Thoracic aorta endothelial cell (primary cell): Measurements from ENCODE around the gene DSEL. TPM values are rescaled to one million over a fixed set of nuclear protein-coding genes. Genes with fewer than 3 reads are reported as not detected.

Experiments used
- total RNA-seq: library from RNA; depleted of rRNA; stranded (reverse); fragments of >200 nt; gene quantifications from 2 replicates; pipeline ENCODE4 v1.2.3, GENCODE V29; 2012

DSEL gene
- total RNA-seq = 8.4 and 14.6 TPM in 2 replicates

GRCh38 chr18:67516539-67517443 lies at the start of gene DSEL:
TSS of gene DSEL (minus strand) at chr18:67516720. CDS start at chr18:67514608, 2,112 bp downstream.

